ENCODE measurements around the gene SRC.

SRC gene

DNA sequence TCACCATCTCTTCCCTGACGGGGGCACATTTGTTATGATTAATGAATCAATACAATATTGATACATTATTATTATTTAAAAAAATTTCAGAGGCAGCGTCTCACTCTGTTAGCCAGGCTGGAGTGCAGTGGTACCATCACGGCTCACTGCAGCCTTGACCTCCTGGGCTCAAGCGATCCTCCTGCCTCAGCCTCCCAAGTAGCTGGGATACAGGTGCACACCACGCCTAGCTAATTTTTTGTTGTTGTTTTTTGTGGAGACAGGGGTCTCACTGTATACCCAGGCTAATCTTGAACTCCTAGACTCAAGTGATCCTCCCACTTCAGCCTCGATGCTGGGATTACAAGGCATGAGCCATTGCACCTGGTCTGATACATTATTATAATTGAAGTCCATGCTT lies 4.9 kb upstream of the SRC start:
- TF ChIP-seq ISL1 (CRISPR knock-in tag; IDR thresholded peaks at IDR 0.05) (no peak), ZNF565 (CRISPR knock-in tag; conservative IDR thresholded peaks at IDR 0.05; ENCODE audit: low read depth) (no peak), ZNF70 (CRISPR knock-in tag; IDR thresholded peaks at IDR 0.05) (no peak), TSHZ2 (CRISPR knock-in tag; IDR thresholded peaks at IDR 0.05) (no peak), BACH2 (CRISPR knock-in tag; IDR thresholded peaks at IDR 0.05; ENCODE audit: borderline replicate concordance) (no peak), OSR1 (CRISPR knock-in tag; IDR thresholded peaks at IDR 0.05) (no peak), SNAI2 (CRISPR knock-in tag; IDR thresholded peaks at IDR 0.05) (no peak), CREB5 (CRISPR knock-in tag; IDR thresholded peaks at IDR 0.05; ENCODE audit: low read depth) (no peak), CSDC2 (CRISPR knock-in tag; IDR thresholded peaks at IDR 0.05) (no peak), GLIS3 (CRISPR knock-in tag; IDR thresholded peaks at IDR 0.05) (no peak), ARNTL (CRISPR knock-in tag; IDR thresholded peaks at IDR 0.05; ENCODE audit: borderline replicate concordance, low read depth) (no peak), RARB (CRISPR knock-in tag; IDR thresholded peaks at IDR 0.05) (no peak), ESRRG (CRISPR knock-in tag; IDR thresholded peaks at IDR 0.05) (no peak)
- ATAC-seq, result no peak

DNA sequence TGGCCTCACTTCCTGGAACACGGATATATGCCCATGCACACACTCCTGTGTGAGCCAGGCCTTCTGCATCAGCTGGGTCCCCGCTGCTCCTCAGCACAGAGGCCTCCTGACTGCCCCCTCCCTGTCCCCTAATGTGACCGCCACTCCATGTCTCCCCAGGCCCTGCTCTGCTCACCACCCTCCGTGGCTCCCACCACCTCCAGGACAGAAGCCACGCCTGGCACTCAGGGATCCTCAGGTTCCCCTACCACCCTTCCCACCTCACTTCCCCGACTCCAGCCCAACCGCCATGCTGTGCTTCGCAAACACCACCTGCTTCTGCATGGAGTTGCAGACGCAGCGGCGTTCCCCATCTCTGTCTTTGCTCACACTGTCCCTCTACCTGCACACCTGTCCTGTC lies 4.3 kb upstream of the SRC start:
- no peak for TF ChIP-seq ARNTL (CRISPR knock-in tag; IDR thresholded peaks at IDR 0.05; ENCODE audit: borderline replicate concordance, low read depth)
- no peak for TF ChIP-seq PATZ1 (CRISPR knock-in tag; IDR thresholded peaks at IDR 0.05; ENCODE audit: borderline replicate concordance)
- TF ChIP-seq TCF4 (CRISPR knock-in tag; IDR thresholded peaks at IDR 0.05; ENCODE audit: borderline replicate concordance), result no peak
- no peak for TF ChIP-seq GLIS3 (CRISPR knock-in tag; IDR thresholded peaks at IDR 0.05)
- TF ChIP-seq RARB (CRISPR knock-in tag; IDR thresholded peaks at IDR 0.05), result no peak
- no peak for TF ChIP-seq ZNF70 (CRISPR knock-in tag; IDR thresholded peaks at IDR 0.05)
- no peak for TF ChIP-seq ZFP30 (CRISPR knock-in tag; IDR thresholded peaks at IDR 0.05)
- TF ChIP-seq CSDC2 (CRISPR knock-in tag; IDR thresholded peaks at IDR 0.05), result no peak
- no peak for TF ChIP-seq ESRRG (CRISPR knock-in tag; IDR thresholded peaks at IDR 0.05)
- no peak for TF ChIP-seq ZNF8 (CRISPR knock-in tag; IDR thresholded peaks at IDR 0.05)
- TF ChIP-seq BACH2 (CRISPR knock-in tag; IDR thresholded peaks at IDR 0.05; ENCODE audit: borderline replicate concordance), result no peak
- TF ChIP-seq POU6F1 (CRISPR knock-in tag; IDR thresholded peaks at IDR 0.05; ENCODE audit: borderline replicate concordance, low read depth), result no peak
- no peak for TF ChIP-seq ZNF565 (CRISPR knock-in tag; conservative IDR thresholded peaks at IDR 0.05; ENCODE audit: low read depth)
- TF ChIP-seq OSR1 (CRISPR knock-in tag; IDR thresholded peaks at IDR 0.05), result no peak
- TF ChIP-seq TSHZ2 (CRISPR knock-in tag; IDR thresholded peaks at IDR 0.05), result no peak
- TF ChIP-seq ZFP3 (CRISPR knock-in tag; IDR thresholded peaks at IDR 0.05), result no peak
- TF ChIP-seq PPARA (CRISPR knock-in tag; IDR thresholded peaks at IDR 0.05; ENCODE audit: borderline replicate concordance), result no peak
- TF ChIP-seq SNAI2 (CRISPR knock-in tag; IDR thresholded peaks at IDR 0.05), result no peak
- no peak for TF ChIP-seq TOX (CRISPR knock-in tag; IDR thresholded peaks at IDR 0.05; ENCODE audit: borderline replicate concordance)
- no peak for TF ChIP-seq ISL1 (CRISPR knock-in tag; IDR thresholded peaks at IDR 0.05)
- ATAC-seq, result no peak
